ENCODE measurements around the gene ELANE. TPM values are rescaled to one million over a fixed set of nuclear protein-coding genes. Genes with fewer than 3 reads are reported as not detected.
A peak's percentile ranks its signal among the peaks of the same experiment; 100 is the strongest.

Gene ELANE
- total and polyA plus RNA-seq, 4 donors, result 0.17 to 37.4 (median 1.8) TPM

DNA sequence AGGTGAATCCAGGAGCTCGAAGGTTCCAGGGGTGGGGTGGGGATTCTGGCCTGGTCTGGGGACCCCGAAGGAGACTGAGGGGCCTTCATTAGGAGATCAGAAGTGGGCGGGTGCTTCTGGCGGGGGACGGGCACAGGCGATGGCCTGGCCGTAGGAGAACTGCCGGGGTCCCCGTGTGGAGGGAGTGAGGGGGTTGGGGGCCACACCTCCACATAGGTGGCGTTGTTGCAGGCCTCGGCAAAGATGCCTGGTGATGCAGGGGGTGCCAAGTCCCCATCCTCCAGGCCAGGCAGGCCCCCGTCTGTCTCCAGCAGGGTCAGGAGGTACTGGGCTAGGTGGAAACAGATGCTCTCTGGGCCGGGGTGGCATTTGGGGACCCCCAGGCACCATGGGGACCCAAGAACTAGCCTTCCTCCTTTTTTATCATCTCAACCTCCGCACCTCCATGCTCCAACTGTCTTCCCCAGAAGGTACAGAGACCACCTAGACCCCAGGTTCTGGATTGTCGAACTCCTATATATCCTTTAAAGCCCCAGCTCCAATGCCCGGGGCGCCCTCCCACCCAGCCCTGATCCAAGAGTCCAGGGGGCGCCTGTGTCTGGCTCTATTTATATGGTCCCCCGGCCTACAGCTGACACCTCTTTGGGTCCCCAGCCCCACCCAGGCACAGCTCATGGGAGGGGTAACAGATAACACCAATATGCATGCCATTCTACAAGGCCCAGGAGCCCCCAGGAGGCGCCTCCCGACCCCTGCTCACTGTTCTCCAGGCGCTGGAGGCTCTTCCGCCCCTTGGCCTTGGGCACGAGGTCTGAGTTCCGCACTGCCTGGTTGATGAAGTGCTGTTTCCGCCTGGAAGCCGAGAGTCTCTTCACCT, 49.4 kb downstream of the ELANE start:
- TF ChIP-seq RAD21 (IDR thresholded peaks at IDR 0.05) (no peak), HNF4G (IDR thresholded peaks at IDR 0.05) (no peak), JUND (IDR thresholded peaks at IDR 0.05) (no peak), REST (IDR thresholded peaks at IDR 0.05) (no peak), TAF1 (conservative IDR thresholded peaks at IDR 0.05) (no peak)
- H3K27ac ChIP-seq (ENCODE audit: low read depth in 1 of 2, low read length in 2 of 2), result no peak overlapping the region

GRCh38 chr19:902093-902370, 49.9 kb downstream of the ELANE start:
- 86% methylated on average over 7 of the region's 7 CpGs for WGBS
- H3K9me3 ChIP-seq (ENCODE audit: control insufficient read depth in 4 of 4, low read length in 3 of 4), result no peaks in the 10 kb centered on the region
- H3K9ac ChIP-seq (ENCODE audit: low read depth in 1 of 2, low read length in 2 of 2), result no peak overlapping the region
- H3K27me3 ChIP-seq (ENCODE audit: control insufficient read depth in 4 of 4, insufficient read depth in 4 of 4, low read length in 3 of 4), result no peaks in the 10 kb centered on the region
- no peak overlapping the region for H3K4me3 ChIP-seq (ENCODE audit: low read depth in 1 of 3, low read length in 3 of 3)
- H3K36me3 ChIP-seq (ENCODE audit: control insufficient read depth in 4 of 4, insufficient read depth in 3 of 4, low read depth in 1 of 4, low read length in 3 of 4), result peaks cover 0 to 13% (median 4%) of the 10 kb centered on the region in 4 donors
- DNase-seq (ENCODE audit: low spot score), result no peak
- TF ChIP-seq, protein P1, sequence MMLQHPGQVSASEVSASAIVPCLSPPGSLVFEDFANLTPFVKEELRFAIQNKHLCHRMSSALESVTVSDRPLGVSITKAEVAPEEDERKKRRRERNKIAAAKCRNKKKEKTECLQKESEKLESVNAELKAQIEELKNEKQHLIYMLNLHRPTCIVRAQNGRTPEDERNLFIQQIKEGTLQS (IDR thresholded peaks at IDR 0.05), result no peak
- H3K27ac ChIP-seq (ENCODE audit: low read depth in 1 of 2, low read length in 2 of 2), result no peak overlapping the region
- H3K4me1 ChIP-seq (ENCODE audit: control insufficient read depth in 4 of 4, insufficient read depth in 4 of 4, low read length in 3 of 4), result peaks cover 7 to 11% (median 9%) of the 10 kb centered on the region in 4 donors

More for the DNA sequence above, 49.4 kb downstream of the ELANE start:
- H3K36me3 ChIP-seq (ENCODE audit: control insufficient read depth in 4 of 4, insufficient read depth in 3 of 4, low read depth in 1 of 4, low read length in 3 of 4), result peaks cover 0 to 13% (median 4%) of the 10 kb centered on the region in 4 donors
- DNase-seq (ENCODE audit: low spot score), result no peak
- WGBS, result 94% methylated on average over 27 of the region's 27 CpGs
- H3K4me3 ChIP-seq (ENCODE audit: low read depth in 1 of 3, low read length in 3 of 3), result no peak overlapping the region
- H3K9me3 ChIP-seq (ENCODE audit: control insufficient read depth in 4 of 4, low read length in 3 of 4), result no peaks in the 10 kb centered on the region
- H3K9ac ChIP-seq (ENCODE audit: low read depth in 1 of 2, low read length in 2 of 2), result no peak overlapping the region
- no peaks in the 10 kb centered on the region for H3K27me3 ChIP-seq (ENCODE audit: control insufficient read depth in 4 of 4, insufficient read depth in 4 of 4, low read length in 3 of 4)
- H3K4me1 ChIP-seq (ENCODE audit: control insufficient read depth in 4 of 4, insufficient read depth in 4 of 4, low read length in 3 of 4), result peaks cover 7 to 11% (median 9%) of the 10 kb centered on the region in 4 donors

DNA sequence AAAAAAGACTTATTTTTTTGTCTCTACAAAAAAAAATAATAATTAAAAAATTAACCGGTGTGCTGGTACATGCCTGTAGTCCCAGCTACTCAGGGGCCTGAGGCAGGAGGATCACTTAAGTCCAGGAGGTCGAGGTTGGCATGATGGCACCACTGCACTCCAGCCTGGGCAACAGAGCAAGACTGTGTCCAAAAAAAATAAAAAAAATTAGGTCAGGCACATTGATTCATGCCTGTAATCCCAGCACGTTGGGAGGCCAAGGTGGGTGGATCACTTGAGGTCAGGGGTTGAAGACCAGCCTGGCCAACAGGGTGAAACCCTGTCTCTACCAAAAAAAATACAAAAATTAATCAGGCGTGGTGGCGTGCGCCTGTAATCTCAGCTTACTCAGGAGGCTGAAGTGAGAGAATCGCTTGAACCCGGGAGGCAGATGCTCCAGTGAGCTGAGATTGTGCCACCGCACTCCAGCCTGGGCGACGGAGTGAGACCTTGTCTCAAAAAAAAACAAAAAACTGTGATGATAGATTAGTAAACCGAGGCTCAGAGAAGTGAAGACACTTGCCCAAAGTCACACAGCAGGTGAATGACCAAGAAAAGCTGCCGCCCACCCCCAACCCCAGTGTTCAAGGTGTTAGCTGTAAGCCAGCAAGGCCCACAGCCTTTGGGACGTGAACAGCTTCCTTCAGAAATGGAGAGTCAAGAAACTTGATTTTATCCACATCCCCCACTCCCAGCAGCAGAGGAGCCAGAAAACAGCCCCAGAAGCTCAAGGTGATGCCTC, 50.5 kb downstream of the ELANE start:
- Histone ChIP-seq H3K9me3 (ENCODE audit: control insufficient read depth in 4 of 4, low read length in 3 of 4) (no peaks in the 10 kb centered on the region), H3K36me3 (ENCODE audit: control insufficient read depth in 4 of 4, insufficient read depth in 3 of 4, low read depth in 1 of 4, low read length in 3 of 4) (peaks cover 0 to 13% (median 4%) of the 10 kb centered on the region in 4 donors), H3K27ac (ENCODE audit: low read depth in 1 of 2, low read length in 2 of 2) (no peak overlapping the region), H3K9ac (ENCODE audit: low read depth in 1 of 2, low read length in 2 of 2) (no peak overlapping the region), H3K4me1 (ENCODE audit: control insufficient read depth in 4 of 4, insufficient read depth in 4 of 4, low read length in 3 of 4) (peaks cover 7 to 11% (median 9%) of the 10 kb centered on the region in 4 donors), H3K4me3 (ENCODE audit: low read depth in 1 of 3, low read length in 3 of 3) (no peak overlapping the region), H3K27me3 (ENCODE audit: control insufficient read depth in 4 of 4, insufficient read depth in 4 of 4, low read length in 3 of 4) (no peaks in the 10 kb centered on the region)
- 69% methylated on average over 14 of the region's 14 CpGs for WGBS
- DNase-seq (ENCODE audit: low spot score), result no peak
- TF ChIP-seq CTCF (IDR thresholded peaks at IDR 0.05; ENCODE audit: low read depth, low read length, missing input control) (no peak), SP1 (IDR thresholded peaks at IDR 0.05) (peak; percentile 56), HNF4G (IDR thresholded peaks at IDR 0.05) (peak; percentile 27), ZBTB33 (IDR thresholded peaks at IDR 0.05) (no peak), RXRA (IDR thresholded peaks at IDR 0.05) (peak; percentile 81 to 86), RAD21 (IDR thresholded peaks at IDR 0.05) (peak in 1 of 2 donors; percentile 23), REST (IDR thresholded peaks at IDR 0.05) (peak; percentile 14), HNF4A (conservative IDR thresholded peaks at IDR 0.05) (peak; percentile 69), GABPA (IDR thresholded peaks at IDR 0.05 in 1 of 2, conservative IDR thresholded peaks at IDR 0.05 in 1 of 2) (no peak), EGR1 (IDR thresholded peaks at IDR 0.05; ENCODE audit: low read depth in 2 of 2) (no peak)
